GM18502 (cell line): ENCODE data around the gene MFN2.
"Not testable (repeated sequence)": the region's sequence is repeated elsewhere in the genome, so short reads cannot be mapped to it uniquely, and the experiment has no call there.

Source experiments
- ATAC-seq: cut with Tn5 transposase; IDR thresholded peaks from one replicate; pipeline ENCODE4 v1.9.1; 2021; ENCODE audit warnings: mild to moderate bottlenecking; ENCODE audit not compliant: unreplicated experiment, poor library complexity

Gene MFN2

GRCh38 chr1:11991969-11992676 is 11.9 kb downstream of the MFN2 start:
- no peak for ATAC-seq

GRCh38 chr1:11997081-11997850 is 17.0 kb downstream of the MFN2 start:
- ATAC-seq = no peak

GRCh38 chr1:11998636-11999035 is 18.4 kb downstream of the MFN2 start:
- no peak for ATAC-seq

- ATAC-seq = no peak
These were observed 19.0 kb downstream of the MFN2 start for GRCh38 chr1:11999236-11999635.

GRCh38 chr1:12001249-12001917 is 21.1 kb downstream of the MFN2 start:
- ATAC-seq = no peak

- ATAC-seq = no peak
These were observed 21.8 kb downstream of the MFN2 start for GRCh38 chr1:12001996-12002493.

GRCh38 chr1:12003762-12004161 is 23.5 kb downstream of the MFN2 start:
- no peak for ATAC-seq

- ATAC-seq = no peak
These were observed 25.4 kb downstream of the MFN2 start for GRCh38 chr1:12005488-12006166.

- no peak for ATAC-seq
These were observed 26.1 kb downstream of the MFN2 start for GRCh38 chr1:12006167-12006921.

- ATAC-seq = no peak
These were observed 27.0 kb downstream of the MFN2 start for GRCh38 chr1:12007204-12007603.

GRCh38 chr1:12008355-12008754 is 28.1 kb downstream of the MFN2 start:
- ATAC-seq = not testable (repeated sequence)

GRCh38 chr1:12009318-12009947 is 29.2 kb downstream of the MFN2 start:
- no peak for ATAC-seq

- no peak for ATAC-seq
These were observed 30.7 kb downstream of the MFN2 start for GRCh38 chr1:12010746-12011570.

GRCh38 chr1:12011998-12012397 is 31.8 kb downstream of the MFN2 start:
- no peak for ATAC-seq

GRCh38 chr1:12012560-12013316 is 32.5 kb downstream of the MFN2 start:
- no peak for ATAC-seq

GRCh38 chr1:12014141-12014991 is 34.1 kb downstream of the MFN2 start:
- no peak for ATAC-seq

GRCh38 chr1:12015001-12015491 is 34.8 kb downstream of the MFN2 start:
- ATAC-seq = no peak
